ENCODE data around the gene GPC5. TPM values are rescaled to one million over a fixed set of nuclear protein-coding genes. Genes with fewer than 3 reads are reported as not detected.

The GPC5 gene
- total and polyA plus RNA-seq, 2 of the 13 experiments (the other 11 are each of a cell fraction or from before 2014, with no cell fraction given) = 0.02 to 0.07 TPM

GRCh38 chr13:91348906-91349435 is 49.5 kb upstream of the GPC5 start (continued):
- peak; percentile 99 for TF ChIP-seq ZBTB2 (CRISPR knock-in tag; IDR thresholded peaks at IDR 0.05; ENCODE audit: low read depth)
- TF ChIP-seq DBP (CRISPR knock-in tag; IDR thresholded peaks at IDR 0.05; ENCODE audit: not compliant biosample characterization) = no peak
- no peak for TF ChIP-seq ZHX1 (CRISPR knock-in tag; IDR thresholded peaks at IDR 0.05; ENCODE audit: low read depth)
- no peak for TF ChIP-seq NFE2 (CRISPR knock-in tag; IDR thresholded peaks at IDR 0.05)
- peak; percentile 48; the same call in 1 of the 2 replicates for TF ChIP-seq ZNF350 (CRISPR knock-in tag; IDR thresholded peaks at IDR 0.05; ENCODE audit: borderline replicate concordance, low read depth)
- 0 out of 2 replicates have a peak, but pooled peaks have one; percentile 36 for TF ChIP-seq CHD2 (IDR thresholded peaks at IDR 0.05; ENCODE audit: low read depth, low read length)
- peak; percentile 61 for TF ChIP-seq POGK (CRISPR knock-in tag; conservative IDR thresholded peaks at IDR 0.05)
- TF ChIP-seq KDM5A (IDR thresholded peaks at IDR 0.05; ENCODE audit: borderline replicate concordance, low read length) = peak; percentile 23; the same call in 1 of the 2 replicates
- peak; percentile 51 for TF ChIP-seq ZNF609 (CRISPR knock-in tag; IDR thresholded peaks at IDR 0.05; ENCODE audit: borderline replicate concordance)
- TF ChIP-seq HOXA7 (CRISPR knock-in tag; IDR thresholded peaks at IDR 0.05) = no peak
- no peak; the same call in 1 of the 2 replicates for TF ChIP-seq BCL3 (CRISPR knock-in tag; IDR thresholded peaks at IDR 0.05)
- no peak; the same call in 1 of the 2 replicates for TF ChIP-seq GATAD1 (CRISPR knock-in tag; IDR thresholded peaks at IDR 0.05)
- TF ChIP-seq GATAD2A (CRISPR knock-in tag; IDR thresholded peaks at IDR 0.05) = peak; percentile 50

Measured in HepG2 (cell line).